NCI-H1436 (cell line): ENCODE results near the gene CDK12.
A peak's percentile ranks its signal among the peaks of the same experiment; 100 is the strongest.
"Not testable (repeated sequence)": the region's sequence is repeated elsewhere in the genome, so short reads cannot be mapped to it uniquely, and the experiment has no call there.

ENCODE experiments used
- DNase-seq: peaks from one replicate; lab custom pipeline; 2025; lab: John Stamatoyannopoulos, UW

CDK12 gene

GRCh38 chr17:39496921-39497320 lies 35.6 kb downstream of the CDK12 start:
- DNase-seq, result not testable (repeated sequence)

- DNase-seq, result no peak
Observed at GRCh38 chr17:39507511-39507910, 46.2 kb downstream of the CDK12 start.

GRCh38 chr17:39508987-39509386 lies 47.7 kb downstream of the CDK12 start:
- DNase-seq, result no peak

- DNase-seq, result no peak
Observed at GRCh38 chr17:39513309-39513708, 52.0 kb downstream of the CDK12 start.

GRCh38 chr17:39513915-39514314 lies 52.6 kb downstream of the CDK12 start:
- no peak for DNase-seq

GRCh38 chr17:39517224-39517623 lies 55.9 kb downstream of the CDK12 start:
- DNase-seq, result no peak

GRCh38 chr17:39525801-39526506 lies 64.7 kb downstream of the CDK12 start:
- DNase-seq, result no peak

- peak; percentile 19 for DNase-seq
Observed at GRCh38 chr17:39527220-39527813, 66.0 kb downstream of the CDK12 start.

GRCh38 chr17:39529455-39529854 lies 68.2 kb downstream of the CDK12 start:
- DNase-seq, result no peak

GRCh38 chr17:39530513-39530912 lies 69.2 kb downstream of the CDK12 start:
- no peak for DNase-seq

- DNase-seq, result no peak
Observed at GRCh38 chr17:39531252-39531651, 70.0 kb downstream of the CDK12 start.

- no peak for DNase-seq
Observed at GRCh38 chr17:39533891-39534290, 72.6 kb downstream of the CDK12 start.

GRCh38 chr17:39534768-39535405 lies 73.6 kb downstream of the CDK12 start:
- DNase-seq, result no peak

GRCh38 chr17:39536468-39536867 lies 75.2 kb downstream of the CDK12 start:
- DNase-seq, result no peak

GRCh38 chr17:39537364-39537763 lies 76.1 kb downstream of the CDK12 start:
- not testable (repeated sequence) for DNase-seq

GRCh38 chr17:39538866-39539265 lies 77.6 kb downstream of the CDK12 start:
- no peak for DNase-seq

GRCh38 chr17:39540611-39541010 lies 79.3 kb downstream of the CDK12 start:
- no peak for DNase-seq

- no peak for DNase-seq
Observed at GRCh38 chr17:39541652-39542051, 80.4 kb downstream of the CDK12 start.

- DNase-seq, result no peak
Observed at GRCh38 chr17:39543176-39543575, 81.9 kb downstream of the CDK12 start.

GRCh38 chr17:39543664-39544063 lies 82.4 kb downstream of the CDK12 start:
- DNase-seq, result no peak

- DNase-seq, result not testable (repeated sequence)
Observed at GRCh38 chr17:39544361-39544760, 83.1 kb downstream of the CDK12 start.

- DNase-seq, result peak; percentile 58
Observed at GRCh38 chr17:39547713-39548478, 86.6 kb downstream of the CDK12 start.
